ENCODE results near the gene ZBTB12. TPM values are rescaled to one million over a fixed set of nuclear protein-coding genes. Genes with fewer than 3 reads are reported as not detected.

Gene ZBTB12
- total and polyA plus RNA-seq, 9 of the 15 experiments (the other 6 are each of a cell fraction or from before 2014, with no cell fraction given) = 0.03 to 12.4 (median 5.8) TPM; not detected in 1

DNA sequence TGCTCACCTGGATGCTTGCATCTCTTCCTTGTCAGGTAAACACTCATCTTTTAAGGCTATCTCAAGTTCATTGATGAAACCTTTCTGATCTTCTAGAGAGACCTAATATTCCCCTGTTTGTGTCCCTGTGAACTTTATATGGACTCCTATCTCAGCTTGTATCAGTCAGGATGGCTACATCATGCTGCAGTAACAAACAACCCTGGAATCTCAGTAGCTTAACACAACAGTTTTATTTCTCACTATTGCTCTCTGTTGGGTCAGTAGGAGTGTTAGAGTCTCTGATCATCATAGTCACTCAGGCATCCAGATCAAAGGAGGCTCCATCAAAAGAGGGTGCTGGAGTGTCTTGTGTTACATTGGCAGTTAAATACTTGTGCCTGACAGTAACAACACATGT, 13.5 kb upstream of the ZBTB12 start (continued):
- no peak for TF ChIP-seq PCBP2 (IDR thresholded peaks at IDR 0.05; ENCODE audit: low read depth, low read length, poor library complexity, severe bottlenecking)
- no peak for TF ChIP-seq ZNF354B (CRISPR knock-in tag; IDR thresholded peaks at IDR 0.05)

DNA sequence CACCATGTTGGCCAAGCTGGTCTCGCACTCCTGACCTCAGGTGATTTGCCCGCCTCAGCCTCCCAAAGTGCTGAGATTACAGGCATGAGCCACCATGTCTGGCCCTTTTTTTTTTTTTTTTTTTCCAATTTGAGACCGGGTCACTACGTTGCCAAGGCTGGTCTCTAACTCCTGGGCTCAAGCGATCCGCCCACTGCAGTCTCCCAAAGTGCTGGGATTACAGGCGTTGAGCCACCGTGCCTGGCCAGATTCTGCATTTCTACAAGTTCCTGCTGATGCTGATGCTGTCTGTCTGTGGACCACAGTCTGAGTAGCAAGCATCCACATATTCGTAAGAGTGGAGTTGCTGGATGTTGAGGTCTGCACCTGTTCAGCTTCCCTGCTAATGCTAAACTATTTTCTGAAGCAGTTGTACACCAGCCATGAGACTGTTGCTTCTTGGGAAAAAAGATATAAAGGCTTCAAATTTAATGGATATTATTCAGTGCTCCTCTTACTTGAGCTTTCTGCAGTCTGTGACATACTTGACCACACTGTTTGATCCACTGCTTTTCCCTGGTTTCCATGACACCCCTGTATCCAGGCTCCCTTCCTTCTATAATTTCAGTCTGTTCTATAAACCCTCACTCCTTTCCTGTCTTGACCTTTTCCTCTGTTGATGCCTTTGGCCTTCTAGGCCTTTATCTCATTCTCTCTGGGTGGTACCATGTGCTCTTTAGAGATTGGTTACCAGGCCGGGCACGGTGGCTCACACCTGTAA, 10.1 kb upstream of the ZBTB12 start:
- no peaks in the 10 kb centered on the region for H3K36me3 ChIP-seq (ENCODE audit: control insufficient read depth, insufficient read depth, low read length)
- H3K9me3 ChIP-seq (replicated peaks; ENCODE audit: control insufficient read depth, insufficient read depth, low read depth, low read length) = no peaks in the 10 kb centered on the region
- peak overlapping the region in 1 of 2 experiments; percentile 37; a peak in 1 of 4 replicates for H3K9ac ChIP-seq (ENCODE audit: insufficient read depth in 1 of 2, low read depth in 2 of 2, low read length in 2 of 2)
- H3K4me1 ChIP-seq (replicated peaks in 1 of 2; ENCODE audit: control insufficient read depth in 2 of 2, insufficient read depth in 2 of 2, low read length in 2 of 2) = peaks cover 11 to 20% of the 10 kb centered on the region in 2 experiments
- H3K4me3 ChIP-seq = no peak overlapping the region
- no peaks in the 10 kb centered on the region for H3K9me1 ChIP-seq (ENCODE audit: control insufficient read depth, insufficient read depth, low read length)
- no peaks in the 10 kb centered on the region for H4K20me1 ChIP-seq (replicated peaks; ENCODE audit: control insufficient read depth, insufficient read depth, low read length)
- H3K27ac ChIP-seq (ENCODE audit: extremely low read depth, low read depth, low read length) = no peak overlapping the region
- H3K27me3 ChIP-seq (ENCODE audit: control insufficient read depth in 2 of 2, insufficient read depth in 2 of 2, low read length in 2 of 2) = no peaks in the 10 kb centered on the region
- FAIRE-seq (no peak), ATAC-seq (no peak), DNase-seq (ENCODE audit: extremely low read depth in 1 of 4, low spot score in 3 of 4) (no peak)
- CTCF ChIA-PET (ENCODE audit: low intra/inter-chr PET ratio) = interaction anchor here (0.7 kb wide), 1 partner anchor 31 kb away, joined by 4 read pairs; no protein-coding TSS in a partner anchor
- intact Hi-C loops (cut with micrococcal nuclease) (no loop called here), in situ Hi-C loops (cut with MboI) (no loop called here)
- BruUV-seq (replicated peaks) = no TSS peak
- no peaks in the 10 kb centered on the region for H3K79me2 ChIP-seq (ENCODE audit: control insufficient read depth, insufficient read depth, low read length)
- peak overlapping the region; percentile 37; the same call in 1 of the 2 replicates for H2AFZ ChIP-seq (ENCODE audit: low read depth, low read length)
- POLR2A ChIA-PET = interaction anchor here (0.5 to 1.6 kb wide), 3 partner anchors 10 to 1217 kb away, joined by 4 to 6 read pairs (median 4); no protein-coding TSS in a partner anchor
- H3K4me2 ChIP-seq (ENCODE audit: insufficient read depth, low read length) = no peak overlapping the region
- WGBS (ENCODE audit: insufficient coverage, low coverage, missing lambda C conversion rate) = 58% methylated on average over 11 of the region's 11 CpGs
- TF ChIP-seq RBM39 (optimal IDR thresholded peaks at IDR 0.05; ENCODE audit: low read depth, low read length) (no peak), NBN (IDR thresholded peaks at IDR 0.05; ENCODE audit: low read depth) (no peak), ZNF174 (CRISPR knock-in tag; IDR thresholded peaks at IDR 0.05) (no peak), GATAD2B (IDR thresholded peaks at IDR 0.05; ENCODE audit: borderline replicate concordance) (no peak), ZNF583 (CRISPR knock-in tag; IDR thresholded peaks at IDR 0.05) (no peak), RFX1 (IDR thresholded peaks at IDR 0.05) (peak; percentile 54), KHSRP (IDR thresholded peaks at IDR 0.05) (no peak), NFYB (IDR thresholded peaks at IDR 0.05; ENCODE audit: extremely low read depth, insufficient read length) (no peak), NR2C2 (CRISPR knock-in tag; IDR thresholded peaks at IDR 0.05) (0 out of 2 replicates have a peak, but pooled peaks have one; percentile 23), NR2C2 (tag; IDR thresholded peaks at IDR 0.05) (no peak), ZBTB8A (IDR thresholded peaks at IDR 0.05; ENCODE audit: partially characterized antibody) (no peak), ZKSCAN8 (CRISPR knock-in tag; IDR thresholded peaks at IDR 0.05) (no peak), BCOR (IDR thresholded peaks at IDR 0.05) (no peak)
- TF ChIP-seq, protein P1, sequence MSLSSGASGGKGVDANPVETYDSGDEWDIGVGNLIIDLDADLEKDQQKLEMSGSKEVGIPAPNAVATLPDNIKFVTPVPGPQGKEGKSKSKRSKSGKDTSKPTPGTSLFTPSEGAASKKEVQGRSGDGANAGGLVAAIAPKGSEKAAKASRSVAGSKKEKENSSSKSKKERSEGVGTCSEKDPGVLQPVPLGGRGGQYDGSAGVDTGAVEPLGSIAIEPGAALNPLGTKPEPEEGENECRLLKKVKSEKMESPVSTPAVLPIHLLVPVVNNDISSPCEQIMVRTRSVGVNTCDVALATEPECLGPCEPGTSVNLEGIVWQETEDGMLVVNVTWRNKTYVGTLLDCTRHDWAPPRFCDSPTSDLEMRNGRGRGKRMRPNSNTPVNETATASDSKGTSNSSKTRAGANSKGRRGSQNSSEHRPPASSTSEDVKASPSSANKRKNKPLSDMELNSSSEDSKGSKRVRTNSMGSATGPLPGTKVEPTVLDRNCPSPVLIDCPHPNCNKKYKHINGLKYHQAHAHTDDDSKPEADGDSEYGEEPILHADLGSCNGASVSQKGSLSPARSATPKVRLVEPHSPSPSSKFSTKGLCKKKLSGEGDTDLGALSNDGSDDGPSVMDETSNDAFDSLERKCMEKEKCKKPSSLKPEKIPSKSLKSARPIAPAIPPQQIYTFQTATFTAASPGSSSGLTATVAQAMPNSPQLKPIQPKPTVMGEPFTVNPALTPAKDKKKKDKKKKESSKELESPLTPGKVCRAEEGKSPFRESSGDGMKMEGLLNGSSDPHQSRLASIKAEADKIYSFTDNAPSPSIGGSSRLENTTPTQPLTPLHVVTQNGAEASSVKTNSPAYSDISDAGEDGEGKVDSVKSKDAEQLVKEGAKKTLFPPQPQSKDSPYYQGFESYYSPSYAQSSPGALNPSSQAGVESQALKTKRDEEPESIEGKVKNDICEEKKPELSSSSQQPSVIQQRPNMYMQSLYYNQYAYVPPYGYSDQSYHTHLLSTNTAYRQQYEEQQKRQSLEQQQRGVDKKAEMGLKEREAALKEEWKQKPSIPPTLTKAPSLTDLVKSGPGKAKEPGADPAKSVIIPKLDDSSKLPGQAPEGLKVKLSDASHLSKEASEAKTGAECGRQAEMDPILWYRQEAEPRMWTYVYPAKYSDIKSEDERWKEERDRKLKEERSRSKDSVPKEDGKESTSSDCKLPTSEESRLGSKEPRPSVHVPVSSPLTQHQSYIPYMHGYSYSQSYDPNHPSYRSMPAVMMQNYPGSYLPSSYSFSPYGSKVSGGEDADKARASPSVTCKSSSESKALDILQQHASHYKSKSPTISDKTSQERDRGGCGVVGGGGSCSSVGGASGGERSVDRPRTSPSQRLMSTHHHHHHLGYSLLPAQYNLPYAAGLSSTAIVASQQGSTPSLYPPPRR (CRISPR knock-in tag; IDR thresholded peaks at IDR 0.05; ENCODE audit: borderline replicate concordance) = peak; percentile 63; the same call in 1 of the 2 replicates
- TF ChIP-seq, protein P2, sequence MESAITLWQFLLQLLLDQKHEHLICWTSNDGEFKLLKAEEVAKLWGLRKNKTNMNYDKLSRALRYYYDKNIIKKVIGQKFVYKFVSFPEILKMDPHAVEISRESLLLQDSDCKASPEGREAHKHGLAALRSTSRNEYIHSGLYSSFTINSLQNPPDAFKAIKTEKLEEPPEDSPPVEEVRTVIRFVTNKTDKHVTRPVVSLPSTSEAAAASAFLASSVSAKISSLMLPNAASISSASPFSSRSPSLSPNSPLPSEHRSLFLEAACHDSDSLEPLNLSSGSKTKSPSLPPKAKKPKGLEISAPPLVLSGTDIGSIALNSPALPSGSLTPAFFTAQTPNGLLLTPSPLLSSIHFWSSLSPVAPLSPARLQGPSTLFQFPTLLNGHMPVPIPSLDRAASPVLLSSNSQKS (CRISPR knock-in tag; IDR thresholded peaks at IDR 0.05) = no peak
